Endometrium (tissue), 2 donors: Measurements from ENCODE around the gene STMP1.

Experiments used
- FAIRE-seq: peaks from 2 replicates; lab custom pipeline; 2012; peaks lifted over from hg19 to GRCh38; lab: Jason Lieb, UNC
- donor health status: control.
- donor health status: control.

Gene STMP1

DNA sequence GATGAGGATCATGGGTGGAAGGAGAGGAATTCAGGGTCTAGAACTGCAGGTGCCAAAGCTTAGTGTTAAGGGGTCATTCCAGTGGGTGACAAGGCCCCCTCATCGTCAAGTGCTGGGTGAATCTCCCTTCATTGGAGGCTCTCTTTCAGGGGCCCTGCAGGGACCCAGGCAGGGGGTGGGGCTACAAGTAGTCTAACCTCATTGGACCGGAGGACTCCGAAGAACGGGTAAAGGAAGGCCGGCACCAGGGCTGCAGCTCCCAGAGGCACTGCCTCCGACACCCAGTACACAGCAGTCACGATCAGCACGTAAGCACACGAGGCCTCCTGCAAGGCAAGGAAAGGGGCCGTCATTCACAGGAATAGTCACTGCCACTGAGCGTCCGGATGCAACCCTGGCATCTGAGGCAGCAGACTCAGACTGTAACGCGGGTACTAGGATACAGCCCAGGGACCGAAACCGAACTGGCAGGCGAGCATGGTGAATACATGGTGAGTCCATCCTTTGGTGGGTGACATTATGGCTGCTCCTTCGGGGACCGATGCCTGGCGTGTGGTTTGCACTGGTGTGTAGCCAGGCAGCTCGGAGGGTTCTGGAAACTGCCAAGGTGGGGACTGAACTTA is 59.0 kb downstream of the STMP1 start:
- FAIRE-seq: no peak

DNA sequence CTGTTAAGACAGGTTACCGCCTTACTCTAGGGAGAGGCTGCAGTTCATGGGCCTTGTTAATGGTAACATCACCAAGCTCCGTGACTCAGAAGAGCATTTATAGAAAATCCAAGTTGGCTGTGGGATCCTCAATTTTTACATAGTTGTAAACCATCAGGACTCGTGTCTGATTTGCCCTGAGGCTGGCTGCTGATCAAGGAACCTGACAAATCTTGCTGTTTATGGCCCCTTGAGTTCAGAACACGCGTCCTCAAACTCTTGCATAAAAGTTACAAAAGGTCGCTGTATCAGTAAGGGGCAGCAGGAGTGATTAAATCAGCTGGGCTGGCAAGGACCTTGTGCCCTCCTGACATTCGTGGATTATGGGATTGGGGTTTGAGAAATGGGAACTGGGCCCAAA is 61.1 kb downstream of the STMP1 start:
- FAIRE-seq: no peak
